Breast epithelium (tissue), 4 donors: ENCODE data around the gene HLA-B. TPM values are rescaled to one million over a fixed set of nuclear protein-coding genes. Genes with fewer than 3 reads are reported as not detected.
A peak's percentile ranks its signal among the peaks of the same experiment; 100 is the strongest.

Experiments
- DNase-seq, 2 donors: peaks; one replicate each; pipeline ENCODE4 v3.0.0-alpha.2; 2019; ENCODE audit warnings: low spot score in 2 of 2
- H3K27ac ChIP-seq, 2 donors: fragments of 200-600 bp; sonication (generic) in 1 of 2; one replicate each; pipeline ENCODE4 v1.5.1; 2016 to 2019; ENCODE audit warnings: mild to moderate bottlenecking in 1 of 2
- H3K27me3 ChIP-seq, 2 donors: fragments of 200-600 bp; sonication (generic) in 1 of 2; one replicate each; pipeline versions ENCODE4 v1.5.1 to v1.6.0; 2017 to 2019; ENCODE audit warnings: control low read depth in 1 of 2, mild to moderate bottlenecking in 1 of 2
- H3K36me3 ChIP-seq: fragments of 200-600 bp; one replicate; pipeline ENCODE4 v1.5.1; 2019
- H3K4me1 ChIP-seq, 2 donors: fragments of 200-600 bp; sonication (generic); one replicate each; pipeline ENCODE4 v1.5.1; 2016 to 2019; ENCODE audit warnings: control low read depth in 1 of 2
- H3K4me3 ChIP-seq, 3 donors: fragments of 200-600 bp; sonication (generic); 1 replicate in 2 of 3; 2 replicates in 1 of 3; pipeline ENCODE4 v1.5.1; 2016 to 2019; ENCODE audit warnings: mild to moderate bottlenecking in 3 of 3, moderate library complexity in 2 of 3
- H3K9me3 ChIP-seq, 2 donors: fragments of 200-600 bp; sonication (generic) in 1 of 2; one replicate each; pipeline ENCODE4 v1.5.1; 2016 to 2019; ENCODE audit warnings: control low read depth in 1 of 2
- CTCF ChIP-seq, 3 donors: fragments of 450-650 bp; IDR thresholded peaks; one replicate each; pipeline ENCODE4 v1.5.1; 2016 to 2017; ENCODE audit warnings: antibody characterized with exemption in 3 of 3, mild to moderate bottlenecking in 3 of 3, moderate library complexity in 3 of 3
- POLR2A ChIP-seq: fragments of 450-650 bp; IDR thresholded peaks from one replicate; pipeline ENCODE4 v1.6.1; 2016; ENCODE audit warnings: antibody characterized with exemption, mild to moderate bottlenecking, moderate library complexity
- POLR2AphosphoS5 ChIP-seq, 3 donors: sonication (generic); formaldehyde crosslinking; IDR thresholded peaks; one replicate each; pipeline ENCODE4 v1.6.1; 2017; ENCODE audit warnings: antibody characterized with exemption in 3 of 3
- intact Hi-C: fragments of 100-400 bp; cut with DNase I; formaldehyde crosslinking; loops from one replicate; pipeline ENCODE4 v1.15.1; 2023; ENCODE audit warnings: low total_unique reads
- total RNA-seq, 3 donors: library from RNA; depleted of rRNA; stranded (reverse); fragments of >200 nt; gene quantifications; one replicate each; pipeline ENCODE4 v1.1.0, GENCODE V29; 2016

The HLA-B gene
- total RNA-seq, 3 donors from 2014 or later, result 532 to 813 (median 727) TPM

DNA sequence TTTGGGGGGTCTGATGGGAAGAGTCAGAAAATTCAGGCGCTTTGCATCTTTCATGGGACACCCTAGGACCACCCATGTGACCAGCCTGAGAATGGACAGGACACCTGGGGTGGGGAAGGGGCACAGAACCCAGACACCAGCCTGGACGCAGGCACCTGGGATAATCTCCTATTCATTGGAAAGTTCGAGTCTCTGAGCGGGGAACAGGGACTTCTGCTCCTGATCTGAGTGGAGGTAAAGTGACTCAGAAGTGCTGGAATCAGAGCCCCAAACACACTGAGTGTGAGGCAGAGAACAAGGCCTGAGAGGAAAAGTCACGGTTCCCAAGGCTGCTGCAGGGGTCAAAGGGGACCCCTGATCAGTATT lies 1.4 kb downstream of the HLA-B start:
- Histone ChIP-seq H3K4me3 (peak overlapping the region; percentile 68 to 80 (median 71)), H3K4me1 (no peaks in the 10 kb centered on the region), H3K27ac (peak overlapping the region in 1 of 2 donors; percentile 77), H3K36me3 (no peaks in the 10 kb centered on the region), H3K27me3 (no peaks in the 10 kb centered on the region), H3K9me3 (no peaks in the 10 kb centered on the region)
- intact Hi-C loops, result no loop called here
- TF ChIP-seq POLR2A (no peak), CTCF (IDR thresholded peaks at IDR 0.05) (no peak), POLR2AphosphoS5 (IDR thresholded peaks at IDR 0.05) (no peak)
- DNase-seq, result no peak

GRCh38 chr6:31354864-31355582 lies 2.0 kb downstream of the HLA-B start:
- Histone ChIP-seq H3K27me3 (no peaks in the 10 kb centered on the region), H3K27ac (peak overlapping the region; percentile 13 to 77), H3K36me3 (no peaks in the 10 kb centered on the region), H3K4me3 (peak overlapping the region; percentile 68 to 80 (median 71)), H3K4me1 (no peaks in the 10 kb centered on the region), H3K9me3 (no peaks in the 10 kb centered on the region)
- no peak for DNase-seq
- no peak for TF ChIP-seq CTCF (IDR thresholded peaks at IDR 0.05)
- no peak for TF ChIP-seq POLR2AphosphoS5 (IDR thresholded peaks at IDR 0.05)
- TF ChIP-seq POLR2A, result no peak
- intact Hi-C loops, result no loop called here

DNA sequence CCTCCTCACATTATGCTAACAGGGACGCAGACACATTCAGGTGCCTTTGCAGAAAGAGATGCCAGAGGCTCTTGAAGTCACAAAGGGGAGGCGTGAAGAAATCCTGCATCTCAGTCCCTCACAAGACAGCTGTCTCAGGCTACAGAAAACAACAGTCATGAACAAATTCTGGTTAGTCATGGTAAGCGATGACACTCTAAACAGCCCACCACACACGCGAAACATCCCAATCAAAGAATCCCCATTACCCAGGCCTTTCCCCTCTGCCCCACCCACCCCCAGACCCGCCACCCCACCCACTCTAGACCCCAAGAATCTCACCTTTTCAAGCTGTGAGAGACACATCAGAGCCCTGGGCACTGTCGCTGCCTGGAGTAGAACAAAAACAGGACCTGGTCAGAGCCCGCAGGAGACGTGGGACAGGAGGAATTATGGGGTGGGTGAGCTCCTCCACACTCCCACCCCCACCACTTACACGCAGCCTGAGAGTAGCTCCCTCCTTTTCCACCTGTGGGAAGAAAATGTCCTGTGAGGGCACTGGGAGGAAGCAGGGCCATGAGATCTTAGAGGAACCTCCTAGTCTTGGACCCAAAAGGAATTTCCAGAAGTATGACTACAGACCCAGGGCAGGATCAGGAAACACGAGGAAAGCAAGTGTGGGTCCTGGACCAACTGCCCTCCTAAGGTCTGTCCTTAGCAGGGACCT lies 2.7 kb downstream of the HLA-B start:
- TF ChIP-seq CTCF (IDR thresholded peaks at IDR 0.05), result no peak
- TF ChIP-seq POLR2A, result no peak
- no peak for TF ChIP-seq POLR2AphosphoS5 (IDR thresholded peaks at IDR 0.05)
- intact Hi-C loops, result no loop called here
- no peaks in the 10 kb centered on the region for H3K9me3 ChIP-seq
- no peaks in the 10 kb centered on the region for H3K27me3 ChIP-seq
- no peak for DNase-seq
- peak overlapping the region; percentile 68 to 80 (median 71) for H3K4me3 ChIP-seq
- no peaks in the 10 kb centered on the region for H3K36me3 ChIP-seq
- no peak overlapping the region for H3K27ac ChIP-seq
- H3K4me1 ChIP-seq, result no peaks in the 10 kb centered on the region

DNA sequence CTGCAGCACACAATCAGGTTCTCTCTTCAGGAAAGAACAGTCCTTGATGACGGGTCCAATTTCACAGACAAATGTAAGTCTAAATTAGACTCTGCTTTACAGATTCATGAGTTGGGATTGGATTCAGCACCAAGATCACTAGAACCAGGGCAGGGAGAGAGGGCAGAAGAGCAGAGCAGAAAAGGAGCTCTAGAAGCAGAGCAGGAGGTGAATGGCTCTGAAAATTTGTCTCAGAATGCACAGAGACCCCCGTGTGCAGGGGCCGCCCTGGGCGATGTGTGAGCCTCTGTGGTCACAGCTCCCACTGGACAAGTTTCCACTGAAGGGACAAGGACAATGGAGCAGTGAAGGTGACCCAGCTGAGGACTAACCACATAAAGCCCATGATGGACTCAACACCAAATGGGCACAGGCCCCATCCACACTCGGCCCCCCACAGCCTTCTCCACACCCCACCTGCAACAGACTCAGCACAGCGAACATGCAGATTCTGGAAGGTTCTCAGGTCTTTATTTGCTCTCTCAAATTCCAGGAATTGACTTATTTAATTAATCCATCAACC lies 3.5 kb downstream of the HLA-B start:
- Histone ChIP-seq H3K27ac (no peak overlapping the region), H3K9me3 (no peaks in the 10 kb centered on the region), H3K4me3 (no peak overlapping the region), H3K27me3 (no peaks in the 10 kb centered on the region), H3K4me1 (no peaks in the 10 kb centered on the region), H3K36me3 (no peaks in the 10 kb centered on the region)
- intact Hi-C loops, result no loop called here
- TF ChIP-seq POLR2A (no peak), CTCF (IDR thresholded peaks at IDR 0.05) (no peak), POLR2AphosphoS5 (IDR thresholded peaks at IDR 0.05) (no peak)
- DNase-seq, result no peak
